ENCODE measurements around the gene LPP. TPM values are rescaled to one million over a fixed set of nuclear protein-coding genes. Genes with fewer than 3 reads are reported as not detected.

The LPP gene
- total and polyA plus RNA-seq, 9 of the 15 experiments (the other 6 are each of a cell fraction or from before 2014, with no cell fraction given): 0.07 to 0.18 TPM; not detected in 7

- POLR2A ChIA-PET: no interaction called here
- no TSS peak for BruUV-seq (replicated peaks)
- no peaks in the 10 kb centered on the region for H3K79me2 ChIP-seq (ENCODE audit: control insufficient read depth, insufficient read depth, low read length)
- FAIRE-seq (no peak), DNase-seq (ENCODE audit: extremely low read depth in 1 of 4, low spot score in 3 of 4) (no peak), ATAC-seq (no peak)
- intact Hi-C loops (cut with micrococcal nuclease) (no loop called here), in situ Hi-C loops (cut with MboI) (no loop called here)
- no peaks in the 10 kb centered on the region for H3K9me1 ChIP-seq (ENCODE audit: control insufficient read depth, insufficient read depth, low read length)
- H3K27me3 ChIP-seq (ENCODE audit: control insufficient read depth in 2 of 2, insufficient read depth in 2 of 2, low read length in 2 of 2): no peaks in the 10 kb centered on the region
- no peak overlapping the region for H2AFZ ChIP-seq (ENCODE audit: low read depth, low read length)
- no peak overlapping the region for H3K27ac ChIP-seq (ENCODE audit: extremely low read depth, low read depth, low read length)
- H3K36me3 ChIP-seq (ENCODE audit: control insufficient read depth, insufficient read depth, low read length): no peaks in the 10 kb centered on the region
- no peaks in the 10 kb centered on the region for H3K4me1 ChIP-seq (replicated peaks in 1 of 2; ENCODE audit: control insufficient read depth in 2 of 2, insufficient read depth in 2 of 2, low read length in 2 of 2)
- H3K4me3 ChIP-seq: no peak overlapping the region
- H4K20me1 ChIP-seq (replicated peaks; ENCODE audit: control insufficient read depth, insufficient read depth, low read length): no peaks in the 10 kb centered on the region
- CTCF ChIA-PET (ENCODE audit: low intra/inter-chr PET ratio): no interaction called here
- H3K9ac ChIP-seq (ENCODE audit: insufficient read depth in 1 of 2, low read depth in 2 of 2, low read length in 2 of 2): no peak overlapping the region
- TF ChIP-seq JUNB (CRISPR knock-in tag; conservative IDR thresholded peaks at IDR 0.05) (no peak), ZNF431 (CRISPR knock-in tag; IDR thresholded peaks at IDR 0.05) (no peak), CREM (IDR thresholded peaks at IDR 0.05; ENCODE audit: low read depth) (no peak), ZBTB43 (CRISPR knock-in tag; IDR thresholded peaks at IDR 0.05) (no peak)
- no peak overlapping the region for H3K4me2 ChIP-seq (ENCODE audit: insufficient read depth, low read length)
- H3K9me3 ChIP-seq (replicated peaks; ENCODE audit: control insufficient read depth, insufficient read depth, low read depth, low read length): no peaks in the 10 kb centered on the region
Observed at GRCh38 chr3:188927971-188928370, 774.0 kb downstream of the LPP start.

DNA sequence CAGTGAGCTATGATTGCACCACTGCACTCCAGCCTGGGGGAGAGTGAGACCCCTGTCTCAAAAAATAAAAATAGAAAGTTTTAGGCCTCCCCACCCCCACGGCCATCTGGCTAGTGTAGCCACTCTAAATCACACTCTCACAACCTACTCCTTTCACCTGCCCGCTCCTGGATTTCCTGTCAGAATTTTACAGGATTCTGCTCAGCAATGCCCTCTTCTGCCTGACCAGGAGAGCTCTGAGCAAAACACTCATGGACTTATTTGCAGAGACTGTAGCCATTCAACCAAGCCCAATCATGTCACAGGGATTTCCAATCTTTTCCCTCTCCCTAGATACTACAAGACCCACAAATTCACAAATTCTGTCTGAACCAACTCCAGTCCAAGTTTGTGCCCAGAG lies 775.2 kb downstream of the LPP start:
- in situ Hi-C loops (cut with MboI): no loop called here
- no peaks in the 10 kb centered on the region for H3K9me3 ChIP-seq (replicated peaks; ENCODE audit: control insufficient read depth, insufficient read depth, low read depth, low read length)
- no peak overlapping the region for H3K4me2 ChIP-seq (ENCODE audit: insufficient read depth, low read length)
- POLR2A ChIA-PET: no interaction called here
- no peak for ATAC-seq
- no peaks in the 10 kb centered on the region for H3K9me1 ChIP-seq (ENCODE audit: control insufficient read depth, insufficient read depth, low read length)
- H4K20me1 ChIP-seq (replicated peaks; ENCODE audit: control insufficient read depth, insufficient read depth, low read length): no peaks in the 10 kb centered on the region
- no peak overlapping the region for H3K9ac ChIP-seq (ENCODE audit: insufficient read depth in 1 of 2, low read depth in 2 of 2, low read length in 2 of 2)
- H3K4me3 ChIP-seq: no peak overlapping the region
- CTCF ChIA-PET (ENCODE audit: low intra/inter-chr PET ratio): no interaction called here
- FAIRE-seq: no peak
- no peak for DNase-seq (ENCODE audit: extremely low read depth in 1 of 4, low spot score in 3 of 4)
- H3K36me3 ChIP-seq (ENCODE audit: control insufficient read depth, insufficient read depth, low read length): no peaks in the 10 kb centered on the region
- H3K27ac ChIP-seq (ENCODE audit: extremely low read depth, low read depth, low read length): no peak overlapping the region
- intact Hi-C loops (cut with micrococcal nuclease): no loop called here
- no peaks in the 10 kb centered on the region for H3K79me2 ChIP-seq (ENCODE audit: control insufficient read depth, insufficient read depth, low read length)
- H3K27me3 ChIP-seq (ENCODE audit: control insufficient read depth in 2 of 2, insufficient read depth in 2 of 2, low read length in 2 of 2): no peaks in the 10 kb centered on the region
- BruUV-seq (replicated peaks): no TSS peak
- no peak overlapping the region for H2AFZ ChIP-seq (ENCODE audit: low read depth, low read length)
- 0% methylated on average over 2 of the region's 2 CpGs for WGBS (ENCODE audit: insufficient coverage, low coverage, missing lambda C conversion rate)
- H3K4me1 ChIP-seq (replicated peaks in 1 of 2; ENCODE audit: control insufficient read depth in 2 of 2, insufficient read depth in 2 of 2, low read length in 2 of 2): no peaks in the 10 kb centered on the region
- no peak for TF ChIP-seq POLR3G (IDR thresholded peaks at IDR 0.05; ENCODE audit: extremely low read depth, insufficient read length, insufficient replicate concordance)
- TF ChIP-seq, protein P1, sequence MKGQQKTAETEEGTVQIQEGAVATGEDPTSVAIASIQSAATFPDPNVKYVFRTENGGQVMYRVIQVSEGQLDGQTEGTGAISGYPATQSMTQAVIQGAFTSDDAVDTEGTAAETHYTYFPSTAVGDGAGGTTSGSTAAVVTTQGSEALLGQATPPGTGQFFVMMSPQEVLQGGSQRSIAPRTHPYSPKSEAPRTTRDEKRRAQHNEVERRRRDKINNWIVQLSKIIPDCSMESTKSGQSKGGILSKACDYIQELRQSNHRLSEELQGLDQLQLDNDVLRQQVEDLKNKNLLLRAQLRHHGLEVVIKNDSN (CRISPR knock-in tag; IDR thresholded peaks at IDR 0.05): no peak
- TF ChIP-seq, protein P2, sequence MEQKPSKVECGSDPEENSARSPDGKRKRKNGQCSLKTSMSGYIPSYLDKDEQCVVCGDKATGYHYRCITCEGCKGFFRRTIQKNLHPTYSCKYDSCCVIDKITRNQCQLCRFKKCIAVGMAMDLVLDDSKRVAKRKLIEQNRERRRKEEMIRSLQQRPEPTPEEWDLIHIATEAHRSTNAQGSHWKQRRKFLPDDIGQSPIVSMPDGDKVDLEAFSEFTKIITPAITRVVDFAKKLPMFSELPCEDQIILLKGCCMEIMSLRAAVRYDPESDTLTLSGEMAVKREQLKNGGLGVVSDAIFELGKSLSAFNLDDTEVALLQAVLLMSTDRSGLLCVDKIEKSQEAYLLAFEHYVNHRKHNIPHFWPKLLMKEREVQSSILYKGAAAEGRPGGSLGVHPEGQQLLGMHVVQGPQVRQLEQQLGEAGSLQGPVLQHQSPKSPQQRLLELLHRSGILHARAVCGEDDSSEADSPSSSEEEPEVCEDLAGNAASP (IDR thresholded peaks at IDR 0.05): no peak
- no peak for TF ChIP-seq E2F8 (IDR thresholded peaks at IDR 0.05; ENCODE audit: low read depth, partially characterized antibody)
- TF ChIP-seq ZNF764 (CRISPR knock-in tag; IDR thresholded peaks at IDR 0.05; ENCODE audit: low read depth): no peak

Measured in K562 (cell line).